ENCODE results near the gene R3HCC1L.

GRCh38 chr10:98138031-98138430, 3.6 kb downstream of the R3HCC1L start:
- TF ChIP-seq CTCF (conservative IDR thresholded peaks at IDR 0.05; ENCODE audit: low read depth, low read length) (no peak), EZH2 (IDR thresholded peaks at IDR 0.05; ENCODE audit: borderline replicate concordance, low read depth, low read length, poor library complexity, severe bottlenecking) (no peak)

Data from A673 (cell line).